ENCODE results near the gene SLC17A9.
"Not testable (repeated sequence)": the region's sequence is repeated elsewhere in the genome, so short reads cannot be mapped to it uniquely, and the experiment has no call there.

Gene SLC17A9

GRCh38 chr20:62955519-62956386 is 3.2 kb downstream of the SLC17A9 start:
- in situ Hi-C loops (cut with MboI; ENCODE audit: low sequenced_read_pairs): no loop called here

- in situ Hi-C loops (cut with MboI; ENCODE audit: low sequenced_read_pairs): no loop called here
Observed at GRCh38 chr20:62956387-62957135, 4.1 kb downstream of the SLC17A9 start.

DNA sequence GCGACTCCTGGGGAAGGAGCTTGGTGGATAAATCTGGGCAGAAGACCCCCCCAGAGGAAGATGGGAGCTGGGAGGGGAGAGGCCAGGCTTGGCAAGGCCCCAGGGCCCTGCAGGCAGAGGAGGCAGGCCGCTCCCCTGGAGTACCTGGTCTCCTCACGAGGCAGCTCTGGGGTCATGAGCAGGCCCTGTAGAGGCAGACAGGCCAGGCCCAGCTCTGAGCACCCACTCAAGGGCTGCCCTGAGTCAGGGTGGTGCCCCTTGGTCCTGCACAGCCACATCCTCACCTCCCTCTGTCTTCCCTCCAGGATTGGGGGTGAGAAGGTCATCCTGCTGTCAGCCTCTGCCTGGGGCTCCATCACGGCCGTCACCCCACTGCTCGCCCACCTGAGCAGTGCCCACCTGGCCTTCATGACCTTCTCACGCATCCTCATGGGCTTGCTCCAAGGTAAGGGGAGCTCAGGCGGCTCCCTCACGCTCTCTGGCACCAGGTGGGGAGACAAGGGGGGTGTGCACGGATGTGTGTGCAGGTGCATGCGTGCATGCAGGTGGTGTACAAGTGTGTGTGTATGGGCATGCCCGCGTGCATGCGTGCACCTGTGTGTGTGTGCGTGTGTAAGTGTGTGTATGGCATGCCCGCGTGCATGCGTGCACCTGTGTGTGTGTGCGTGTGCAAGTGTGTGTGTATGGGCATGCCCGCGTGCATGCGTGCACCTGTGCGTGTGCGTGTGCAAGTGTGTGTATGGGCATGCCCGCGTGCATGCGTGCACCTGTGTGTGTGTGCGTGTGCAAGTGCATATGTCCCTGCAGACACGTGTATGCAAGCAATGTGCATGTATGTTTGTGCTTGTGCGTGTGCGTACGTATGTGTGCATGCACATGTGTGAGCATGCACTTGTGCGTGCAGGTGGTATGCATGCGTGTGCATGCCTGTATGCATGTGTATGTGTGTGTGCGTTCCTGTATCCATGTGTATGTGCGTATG is 4.9 kb downstream of the SLC17A9 start:
- in situ Hi-C loops (cut with MboI; ENCODE audit: low sequenced_read_pairs): no loop called here

- in situ Hi-C loops (cut with MboI; ENCODE audit: low sequenced_read_pairs): no loop called here
Observed at GRCh38 chr20:62958388-62959100, 6.0 kb downstream of the SLC17A9 start.

DNA sequence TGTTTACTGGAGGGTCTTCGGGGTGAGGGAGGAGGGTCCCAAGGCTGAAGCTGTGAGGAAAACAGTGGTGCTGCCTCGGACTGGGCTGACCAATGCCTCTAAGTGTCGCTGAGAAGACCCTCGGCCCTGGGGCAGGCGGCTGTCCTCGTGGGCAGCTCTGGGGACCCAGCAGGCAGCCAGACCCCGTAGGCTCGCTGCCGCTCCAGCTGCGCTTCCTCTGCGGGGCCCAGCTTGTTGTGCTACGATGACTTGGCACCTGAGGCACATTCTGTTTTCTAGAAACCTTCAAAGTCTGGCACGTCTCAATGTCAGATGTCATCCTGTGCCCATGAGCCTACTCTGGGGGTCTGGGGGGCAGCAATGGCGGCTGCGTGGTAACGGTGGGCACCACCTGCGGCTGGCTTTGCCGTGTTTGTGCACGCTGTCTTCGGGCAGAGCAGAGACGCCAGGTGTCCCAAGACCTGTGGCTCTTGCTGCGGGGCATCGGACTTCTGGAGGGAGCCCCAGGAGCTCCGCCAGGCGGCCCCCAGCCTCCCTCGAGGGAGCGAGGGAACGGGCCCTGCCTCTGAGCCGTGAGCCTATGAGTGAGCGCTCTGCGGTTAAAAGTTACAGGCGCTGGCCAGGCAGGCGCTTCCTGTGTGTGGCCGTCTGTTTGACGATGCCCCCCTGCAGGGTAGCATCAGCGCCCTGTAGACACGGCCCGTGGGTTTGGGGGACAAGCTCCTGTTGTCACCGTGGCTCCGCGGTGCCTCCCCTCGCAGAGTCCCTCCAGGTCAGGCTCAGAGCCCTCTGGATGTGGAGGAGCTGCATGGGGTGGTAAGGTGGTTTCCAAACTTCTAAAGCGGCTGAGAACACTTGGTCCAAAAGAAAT is 6.8 kb downstream of the SLC17A9 start:
- in situ Hi-C loops (cut with MboI; ENCODE audit: low sequenced_read_pairs): no loop called here

GRCh38 chr20:62959998-62960436 is 7.5 kb downstream of the SLC17A9 start:
- in situ Hi-C loops (cut with MboI; ENCODE audit: low sequenced_read_pairs): no loop called here

GRCh38 chr20:62960446-62961309 is 8.2 kb downstream of the SLC17A9 start:
- in situ Hi-C loops (cut with MboI; ENCODE audit: low sequenced_read_pairs): not testable (repeated sequence)

DNA sequence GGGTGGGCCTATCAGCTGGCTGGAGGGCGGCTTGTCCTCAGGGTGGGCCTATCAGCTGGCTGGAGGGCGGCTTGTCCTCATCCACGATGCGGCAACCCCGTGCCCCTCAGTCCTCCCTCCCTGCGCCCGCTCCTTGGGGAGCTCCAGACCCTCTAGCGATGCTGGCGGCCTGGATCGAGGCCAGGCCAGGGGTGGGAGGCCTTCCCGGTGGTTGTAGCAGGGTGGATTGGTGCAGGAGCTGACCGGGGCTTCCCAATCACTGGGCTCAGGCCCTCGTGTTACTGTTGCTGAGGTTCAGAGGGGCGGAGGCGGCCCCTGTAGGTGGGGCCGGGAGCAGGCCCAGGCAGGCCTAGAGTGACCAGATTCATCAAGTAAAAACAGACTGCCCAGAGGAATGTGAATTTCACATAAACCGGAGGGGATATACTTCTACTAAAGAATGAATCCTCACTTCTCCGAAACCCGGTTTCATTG is 8.8 kb downstream of the SLC17A9 start:
- in situ Hi-C loops (cut with MboI; ENCODE audit: low sequenced_read_pairs): no loop called here

DNA sequence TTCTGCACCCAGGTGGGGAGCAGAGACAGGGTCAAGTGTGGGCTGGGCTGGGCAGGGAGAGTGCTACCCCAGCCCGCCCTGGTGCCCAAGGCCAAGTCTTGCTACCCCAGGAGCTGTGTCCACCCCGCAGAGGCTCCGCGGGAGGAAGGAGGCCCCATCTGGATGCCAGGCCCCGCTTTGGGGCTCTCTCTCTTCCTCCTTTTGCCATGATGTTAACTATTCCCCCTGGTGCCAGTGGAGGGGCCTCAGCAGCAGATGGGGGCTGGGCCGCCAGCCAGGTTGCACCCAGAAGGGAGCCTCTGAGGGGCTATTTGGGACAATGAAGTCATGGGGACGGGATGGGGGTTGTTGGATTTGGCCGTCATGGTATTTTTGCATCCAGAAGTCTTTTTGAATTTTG is 9.3 kb downstream of the SLC17A9 start:
- in situ Hi-C loops (cut with MboI; ENCODE audit: low sequenced_read_pairs): no loop called here

- in situ Hi-C loops (cut with MboI; ENCODE audit: low sequenced_read_pairs): no loop called here
Observed at GRCh38 chr20:62962221-62962879, 9.8 kb downstream of the SLC17A9 start.

- in situ Hi-C loops (cut with MboI; ENCODE audit: low sequenced_read_pairs): no loop called here
Observed at GRCh38 chr20:62962891-62963613, 10.5 kb downstream of the SLC17A9 start.

- in situ Hi-C loops (cut with MboI; ENCODE audit: low sequenced_read_pairs): no loop called here
Observed at GRCh38 chr20:62963614-62964397, 11.3 kb downstream of the SLC17A9 start.

DNA sequence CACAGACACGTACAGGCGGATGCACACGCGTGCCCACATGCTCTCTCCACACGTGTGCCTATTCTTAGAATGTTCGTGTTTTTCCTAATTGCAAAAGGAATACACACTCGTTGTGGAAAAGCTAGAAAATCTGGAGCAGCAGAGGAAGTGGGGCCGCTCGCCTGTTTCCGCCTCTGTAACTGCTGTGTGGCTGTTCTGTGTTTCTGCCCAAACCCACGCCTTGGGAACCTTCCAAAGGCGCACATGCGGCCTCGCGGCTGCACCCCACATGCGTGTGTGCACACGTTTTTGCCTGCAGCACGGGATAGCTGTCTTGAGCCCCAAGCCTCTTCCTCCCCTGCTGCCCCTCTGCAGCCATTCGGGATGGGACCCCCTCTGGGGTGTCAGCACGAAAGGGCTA is 12.2 kb downstream of the SLC17A9 start:
- in situ Hi-C loops (cut with MboI; ENCODE audit: low sequenced_read_pairs): no loop called here

DNA sequence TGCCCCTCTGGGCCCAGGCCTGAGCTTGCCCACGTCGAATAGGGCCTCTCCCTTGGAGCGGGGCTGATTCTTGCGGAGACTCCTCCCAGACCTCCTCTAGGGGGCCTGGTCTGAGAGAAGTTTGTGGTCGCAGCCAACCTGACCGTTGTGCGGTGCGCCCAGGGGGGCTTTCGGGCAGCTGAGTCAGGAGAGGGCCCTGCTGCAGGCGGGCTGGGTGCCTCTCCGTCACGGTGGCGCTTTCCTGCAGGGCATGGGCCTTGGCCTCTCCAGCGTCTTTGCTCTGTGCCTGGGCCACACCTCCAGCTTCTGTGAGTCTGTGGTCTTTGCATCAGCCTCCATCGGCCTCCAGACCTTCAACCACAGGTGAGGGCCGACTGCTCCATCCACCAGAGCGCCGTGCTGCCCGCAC is 12.9 kb downstream of the SLC17A9 start:
- in situ Hi-C loops (cut with MboI; ENCODE audit: low sequenced_read_pairs): no loop called here

DNA sequence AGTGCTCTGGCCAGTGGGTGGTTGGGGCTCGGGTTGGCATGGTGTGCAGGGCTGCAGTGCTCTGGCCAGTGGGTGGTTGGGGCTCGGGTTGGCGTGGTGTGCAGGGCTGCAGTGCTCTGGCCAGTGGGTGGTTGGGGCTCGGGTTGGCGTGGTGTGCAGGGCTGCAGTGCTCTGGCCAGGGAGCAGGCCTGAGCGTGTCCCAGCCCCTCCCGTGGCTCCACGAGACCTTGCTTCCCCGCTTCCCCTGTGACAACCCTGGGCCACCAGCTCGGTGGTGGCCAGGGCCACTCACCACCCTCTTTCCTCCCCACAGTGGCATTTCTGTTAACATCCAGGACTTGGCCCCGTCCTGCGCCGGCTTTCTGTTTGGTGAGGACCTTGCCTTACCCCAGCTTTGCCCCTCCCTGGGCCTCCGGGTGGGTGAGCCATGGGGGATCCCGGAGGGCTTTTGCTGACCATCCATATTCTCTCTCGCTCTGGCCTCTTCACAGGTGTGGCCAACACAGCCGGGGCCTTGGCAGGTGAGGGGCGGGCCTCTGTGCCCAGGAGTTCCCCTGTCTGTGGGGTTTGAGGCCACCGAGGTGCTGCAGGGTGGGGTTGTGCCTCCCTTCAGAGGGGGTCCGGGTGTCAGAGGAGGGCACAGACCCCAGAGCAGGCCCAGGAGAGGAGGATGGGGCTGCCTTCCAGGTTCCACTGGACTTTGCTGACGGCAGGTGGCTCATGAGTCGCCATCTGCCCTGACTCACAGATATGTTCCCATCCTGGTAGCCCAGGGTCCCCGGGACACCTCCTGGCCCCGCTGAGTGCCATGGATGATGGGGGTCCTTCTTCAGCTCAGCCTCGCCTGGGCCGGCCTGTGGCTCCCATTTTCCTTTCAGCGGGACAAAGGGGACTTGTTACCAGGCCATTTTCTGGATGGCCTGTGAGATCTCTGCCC is 14.0 kb downstream of the SLC17A9 start:
- in situ Hi-C loops (cut with MboI; ENCODE audit: low sequenced_read_pairs): no loop called here

Data from hTERT RPE-1 (cell line).